HEK293T (cell line): ENCODE measurements around the gene BARD1.

Experiments
- CTCF ChIA-PET: fragments of 350-600 bp; formaldehyde crosslinking; extraction: SDS; loops from one replicate; lab custom pipeline; 2021; ENCODE audit warnings: antibody characterized with exemption, inconsistent platforms; lab: Yijun Ruan, JAX
- POLR2A ChIA-PET: fragments of 350-600 bp; formaldehyde crosslinking; extraction: SDS; loops from one replicate; lab custom pipeline; 2020; ENCODE audit warnings: antibody characterized with exemption, inconsistent platforms; lab: Yijun Ruan, JAX
- DNase-seq: peaks from one replicate; pipeline ENCODE4 v3.0.0; 2012; ENCODE audit warnings: mixed read lengths; ENCODE audit errors: extremely low spot score
- ARNT ChIP-seq: fragments of 450-650 bp; IDR thresholded peaks from 2 replicates; pipeline ENCODE4 v1.6.1; 2017; ENCODE audit warnings: mild to moderate bottlenecking
- BHLHE40 ChIP-seq: fragments of 450-650 bp; IDR thresholded peaks from 2 replicates; pipeline ENCODE4 v1.6.1; 2016; ENCODE audit warnings: mild to moderate bottlenecking, moderate library complexity, borderline replicate concordance
- CTBP1 ChIP-seq: fragments of 450-650 bp; IDR thresholded peaks from 2 replicates; pipeline ENCODE4 v1.6.1; 2016; ENCODE audit warnings: borderline replicate concordance
- ELF4 ChIP-seq: fragments of 450-650 bp; IDR thresholded peaks from 2 replicates; pipeline ENCODE4 v1.6.1; 2017; ENCODE audit warnings: antibody characterized with exemption
- FOXA1 ChIP-seq: fragments of 450-650 bp; IDR thresholded peaks from 2 replicates; pipeline ENCODE4 v1.6.1; 2016; ENCODE audit warnings: mild to moderate bottlenecking
- FOXK2 ChIP-seq: fragments of 450-650 bp; IDR thresholded peaks from 2 replicates; pipeline ENCODE4 v1.6.1; 2016; ENCODE audit warnings: mild to moderate bottlenecking
- FOXM1 ChIP-seq: fragments of 450-650 bp; IDR thresholded peaks from 2 replicates; pipeline ENCODE4 v1.6.1; 2017; ENCODE audit warnings: mild to moderate bottlenecking, borderline replicate concordance
- HDGF ChIP-seq: fragments of 450-650 bp; IDR thresholded peaks from 2 replicates; pipeline ENCODE4 v1.6.1; 2017; ENCODE audit warnings: antibody characterized with exemption, borderline replicate concordance
- L3MBTL2 ChIP-seq: fragments of 450-650 bp; conservative IDR thresholded peaks from 2 replicates; pipeline ENCODE4 v1.6.1; 2016; ENCODE audit warnings: mild to moderate bottlenecking
- LEF1 ChIP-seq: fragments of 450-650 bp; IDR thresholded peaks from 2 replicates; pipeline ENCODE4 v1.6.1; 2017; ENCODE audit warnings: mild to moderate bottlenecking, borderline replicate concordance
- NFRKB ChIP-seq: fragments of 450-650 bp; IDR thresholded peaks from 2 replicates; pipeline ENCODE4 v1.6.1; 2016; ENCODE audit warnings: mild to moderate bottlenecking, moderate library complexity
- SP1 ChIP-seq: fragments of 450-650 bp; IDR thresholded peaks from 2 replicates; pipeline ENCODE4 v1.6.1; 2017
- SUZ12 ChIP-seq: fragments of 450-650 bp; IDR thresholded peaks from 2 replicates; pipeline ENCODE4 v1.6.1; 2016; ENCODE audit warnings: mild to moderate bottlenecking
- TARDBP ChIP-seq: fragments of 450-650 bp; IDR thresholded peaks from 2 replicates; pipeline ENCODE4 v1.6.1; 2016
- ZNF384 ChIP-seq: fragments of 450-650 bp; IDR thresholded peaks from 2 replicates; pipeline ENCODE4 v1.6.1; 2016
- TF ChIP-seq, protein P1 (sequence below): fragments of 450-650 bp; IDR thresholded peaks from 2 replicates; pipeline ENCODE4 v1.6.1; 2016

BARD1 gene

DNA sequence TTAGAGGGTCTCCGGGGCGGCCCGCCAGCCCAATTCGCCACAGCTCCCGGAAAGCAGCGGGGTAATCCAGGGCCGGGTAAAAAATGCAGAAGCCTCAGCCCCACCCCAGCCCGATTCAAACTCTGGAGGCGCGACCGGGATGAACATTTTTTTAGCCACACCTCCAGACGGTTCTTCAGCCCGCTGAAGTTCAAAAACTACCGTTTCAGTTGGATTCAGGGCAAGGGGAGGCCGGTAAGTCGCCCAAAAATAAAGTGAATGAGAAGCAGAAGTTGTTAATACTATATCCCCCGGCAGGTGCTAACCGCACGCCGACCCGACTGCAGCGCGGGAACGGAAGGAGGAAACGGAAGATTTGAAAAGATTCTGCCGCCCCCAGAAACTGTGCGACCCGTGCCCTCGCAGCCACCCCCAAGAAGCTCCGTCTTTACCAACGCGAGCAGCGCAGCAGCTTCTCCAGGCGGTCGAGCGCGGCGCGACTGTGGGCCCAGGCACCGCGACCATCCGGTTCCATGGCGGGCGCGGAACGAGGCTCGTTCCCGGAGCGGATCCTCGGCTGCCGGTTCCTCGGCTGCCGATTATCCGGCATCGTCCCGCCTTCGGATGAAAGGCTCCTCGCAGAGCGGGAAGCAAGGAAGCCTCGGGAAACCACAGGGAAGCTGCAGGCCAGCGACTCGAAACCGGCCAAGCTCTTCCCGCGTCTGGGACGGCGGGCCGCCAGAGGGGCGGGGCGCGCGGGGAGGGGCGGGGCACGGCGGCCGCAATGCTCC, at the start of gene BARD1:
Gene BARD1 (minus strand): TSS at position 703 of the 770 bp plus-strand sequence. CDS start 114 bp downstream, at position 589.
- ChIA-PET CTCF (no interaction called here), POLR2A (interaction anchor here (1.5 kb wide), 1 partner anchor 128 kb away, joined by 4 read pairs; no protein-coding TSS in a partner anchor)
- peak; percentile 42 for DNase-seq
- TF ChIP-seq ELF4 (no peak), L3MBTL2 (peak; percentile 84)

DNA sequence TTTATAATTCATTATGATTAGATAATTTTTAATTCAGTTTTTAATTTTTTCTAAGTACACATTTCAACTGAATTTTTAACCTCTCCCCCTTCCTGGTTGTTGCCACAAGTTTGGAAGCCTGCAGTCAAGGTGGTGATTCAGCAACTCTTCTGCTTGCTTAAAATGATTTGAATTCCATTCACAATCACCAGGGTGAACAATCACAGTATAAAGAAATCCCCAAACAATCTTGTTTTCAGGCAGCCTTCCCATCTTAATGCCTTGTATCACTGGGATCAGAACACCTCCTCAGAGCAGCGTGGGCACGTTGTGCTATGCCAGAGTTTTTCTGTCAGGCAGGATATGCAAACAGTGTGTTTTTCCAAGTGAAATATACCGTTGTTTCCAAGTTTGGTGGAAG, 46.7 kb upstream of the BARD1 start:
- DNase-seq = no peak
- ChIA-PET POLR2A (no interaction called here), CTCF (no interaction called here)
- TF ChIP-seq NFRKB = no peak
- TF ChIP-seq, protein P1, sequence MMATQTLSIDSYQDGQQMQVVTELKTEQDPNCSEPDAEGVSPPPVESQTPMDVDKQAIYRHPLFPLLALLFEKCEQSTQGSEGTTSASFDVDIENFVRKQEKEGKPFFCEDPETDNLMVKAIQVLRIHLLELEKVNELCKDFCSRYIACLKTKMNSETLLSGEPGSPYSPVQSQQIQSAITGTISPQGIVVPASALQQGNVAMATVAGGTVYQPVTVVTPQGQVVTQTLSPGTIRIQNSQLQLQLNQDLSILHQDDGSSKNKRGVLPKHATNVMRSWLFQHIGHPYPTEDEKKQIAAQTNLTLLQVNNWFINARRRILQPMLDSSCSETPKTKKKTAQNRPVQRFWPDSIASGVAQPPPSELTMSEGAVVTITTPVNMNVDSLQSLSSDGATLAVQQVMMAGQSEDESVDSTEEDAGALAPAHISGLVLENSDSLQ = no peak
- no peak for TF ChIP-seq ARNT
- no peak for TF ChIP-seq FOXK2
- TF ChIP-seq SUZ12 = no peak
- TF ChIP-seq ELF4 = no peak
- TF ChIP-seq CTBP1 = no peak
- no peak for TF ChIP-seq TARDBP
- TF ChIP-seq FOXM1 = no peak
- TF ChIP-seq LEF1 = no peak
- no peak for TF ChIP-seq HDGF
- TF ChIP-seq BHLHE40 = no peak
- TF ChIP-seq ZNF384 = no peak
- TF ChIP-seq L3MBTL2 = no peak

DNA sequence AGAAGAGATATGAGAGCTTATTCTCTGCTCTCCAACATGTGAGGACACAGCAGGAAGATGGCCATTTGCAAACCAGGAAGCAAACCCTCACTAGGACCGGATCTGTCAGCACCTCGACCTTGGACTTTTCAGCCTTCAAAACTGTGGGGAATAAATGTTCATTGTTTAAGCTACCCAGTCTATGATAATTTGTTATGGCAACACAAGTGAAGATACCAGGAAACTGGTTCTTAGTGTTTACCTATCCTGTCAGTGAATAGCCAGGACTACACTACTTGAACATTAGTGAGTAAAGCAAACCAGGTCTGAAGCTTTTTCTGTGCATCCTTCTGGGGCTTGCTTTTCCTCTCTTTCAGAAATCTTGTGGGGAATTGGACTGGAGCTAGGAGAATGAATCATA, 44.4 kb upstream of the BARD1 start:
- TF ChIP-seq CTBP1 = no peak
- no peak for TF ChIP-seq SP1
- TF ChIP-seq ARNT = no peak
- TF ChIP-seq L3MBTL2 = no peak
- no peak for TF ChIP-seq NFRKB
- TF ChIP-seq SUZ12 = no peak
- TF ChIP-seq HDGF = no peak
- no peak for TF ChIP-seq BHLHE40
- TF ChIP-seq FOXA1 = no peak
- TF ChIP-seq TARDBP = no peak
- TF ChIP-seq LEF1 = no peak
- no peak for TF ChIP-seq FOXM1
- no peak for TF ChIP-seq ELF4
- POLR2A ChIA-PET = no interaction called here
- DNase-seq = no peak
- CTCF ChIA-PET = no interaction called here

DNA sequence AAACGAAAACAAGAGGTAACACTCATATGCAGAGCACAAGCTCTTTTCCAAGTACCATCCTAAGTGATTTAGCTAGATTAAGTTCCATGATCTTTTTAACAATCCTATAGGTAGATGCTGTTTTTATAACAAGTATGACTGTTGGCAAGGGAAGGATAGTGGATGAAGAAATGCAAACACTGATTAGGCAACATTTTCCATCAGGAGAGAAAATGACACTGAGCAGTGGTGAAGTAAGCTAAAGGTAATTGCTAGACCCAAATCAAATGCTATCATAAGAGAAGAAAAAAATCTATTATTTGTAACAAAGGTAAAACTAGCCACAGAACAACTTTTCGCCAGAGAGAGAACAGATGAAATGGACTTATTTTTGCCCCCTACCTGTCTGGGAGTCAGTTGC, 34.3 kb upstream of the BARD1 start:
- POLR2A ChIA-PET = no interaction called here
- CTCF ChIA-PET = no interaction called here
- TF ChIP-seq LEF1 (no peak), FOXA1 (no peak), L3MBTL2 (no peak), SUZ12 (no peak), HDGF (no peak), CTBP1 (no peak), FOXK2 (no peak), NFRKB (no peak), ARNT (no peak), SP1 (no peak)
- TF ChIP-seq, protein P1 = no peak
- DNase-seq = no peak

DNA sequence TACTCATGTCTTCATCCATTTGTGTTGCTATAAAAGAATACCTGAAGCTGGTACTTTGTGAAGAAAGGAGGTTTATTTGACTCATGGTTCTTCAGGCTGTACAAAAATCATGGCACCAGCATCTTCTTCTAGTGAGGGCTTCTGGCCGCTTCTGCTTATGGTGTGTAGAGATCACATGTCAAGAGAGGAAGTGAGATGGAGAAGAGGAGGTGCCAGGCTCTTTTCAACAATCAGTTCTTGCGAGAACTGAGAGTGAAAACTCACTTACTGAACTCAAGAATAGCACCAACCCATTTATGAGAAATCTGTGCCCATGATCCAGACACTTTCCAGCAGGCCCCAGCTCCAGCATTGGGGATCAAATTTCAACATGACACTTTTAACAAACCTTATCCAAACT, 30.0 kb upstream of the BARD1 start:
- DNase-seq = no peak
- POLR2A ChIA-PET = no interaction called here
- CTCF ChIA-PET = no interaction called here
- TF ChIP-seq SP1 = no peak

DNA sequence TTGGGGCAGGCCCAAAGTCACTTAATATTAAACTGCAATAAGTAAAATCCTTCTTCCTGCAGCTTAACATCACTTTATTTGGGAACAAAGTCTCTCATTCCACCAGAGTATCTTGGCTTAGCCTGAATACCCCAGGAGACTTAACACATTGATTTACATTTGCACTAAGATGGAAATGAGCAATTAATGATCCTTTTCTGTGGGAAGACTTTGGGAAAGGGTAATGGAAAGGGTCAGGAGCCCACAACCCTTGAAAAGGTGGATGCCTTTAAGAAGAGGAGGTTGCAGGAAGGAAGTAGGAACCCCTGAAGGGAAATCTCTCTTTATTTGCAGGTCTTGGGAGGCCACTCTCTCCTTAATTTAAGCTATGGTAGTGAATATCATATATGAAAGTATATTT, 28.0 kb upstream of the BARD1 start:
- ChIA-PET POLR2A (no interaction called here), CTCF (no interaction called here)

DNA sequence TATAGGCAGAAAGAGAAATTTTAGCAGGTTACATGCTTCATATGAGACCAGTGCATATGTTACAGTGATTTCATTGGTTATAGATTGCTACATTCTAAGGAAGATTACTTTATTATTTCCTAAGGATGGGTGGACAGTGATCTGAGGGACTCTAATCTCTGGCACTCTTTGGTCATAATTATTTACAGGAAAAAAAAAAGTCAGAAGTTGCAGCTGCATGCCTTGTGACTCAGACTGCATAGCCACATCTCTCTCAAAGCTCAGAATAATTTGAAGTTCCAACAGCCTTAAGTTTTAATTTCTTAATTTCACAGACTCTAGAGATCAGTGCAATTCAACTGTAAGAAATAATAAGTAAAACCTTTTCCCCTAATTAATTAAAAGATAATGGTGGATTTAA, 27.1 kb upstream of the BARD1 start:
- TF ChIP-seq TARDBP (no peak), BHLHE40 (no peak), FOXM1 (no peak), HDGF (no peak), LEF1 (no peak), ELF4 (no peak), CTBP1 (no peak), NFRKB (no peak), FOXA1 (no peak), SP1 (no peak), L3MBTL2 (no peak), FOXK2 (no peak), SUZ12 (no peak), ZNF384 (no peak), ARNT (no peak)
- TF ChIP-seq, protein P1 = no peak
- no peak for DNase-seq
- ChIA-PET CTCF (no interaction called here), POLR2A (no interaction called here)

More for the DNA sequence above, 28.0 kb upstream of the BARD1 start:
- TF ChIP-seq HDGF = no peak
- no peak for TF ChIP-seq ARNT
- no peak for TF ChIP-seq SUZ12
- DNase-seq = no peak
